Stimulated activated CD8-positive, alpha-beta memory T cell treated with anti-CD3 and anti-CD28 coated beads, Interleukin-4, amount 100 ng/mL, for 4 hours (primary cell): Measurements from ENCODE around the gene FEV.

Experiments used
- DNase-seq, 2 donors: peaks; one replicate each; pipeline ENCODE4 v3.0.0-alpha.2; 2020; ENCODE audit warnings: low read depth in 2 of 2, low spot score in 1 of 2

The FEV gene

GRCh38 chr2:218985021-218985324, at the start of gene FEV:
TSS of gene FEV (minus strand) at chr2:218985184. CDS start at chr2:218985075, 109 bp downstream.
- DNase-seq = no peak

GRCh38 chr2:219032051-219032745, 47.2 kb upstream of the FEV start:
- no peak for DNase-seq

- DNase-seq = no peak
Observed at GRCh38 chr2:219031005-219031738, 46.2 kb upstream of the FEV start.

- DNase-seq = no peak
Observed at GRCh38 chr2:219030177-219030940, 45.4 kb upstream of the FEV start.

- peak; percentile 43 to 65 for DNase-seq
Observed at GRCh38 chr2:219029829-219030165, 44.8 kb upstream of the FEV start.

- DNase-seq = no peak
Observed at GRCh38 chr2:219028996-219029828, 44.2 kb upstream of the FEV start.

- no peak for DNase-seq
Observed at GRCh38 chr2:219028141-219028540, 43.2 kb upstream of the FEV start.

GRCh38 chr2:219027511-219028055, 42.6 kb upstream of the FEV start:
- DNase-seq = no peak

GRCh38 chr2:219026946-219027345, 42.0 kb upstream of the FEV start:
- DNase-seq = no peak

GRCh38 chr2:219025637-219026585, 40.9 kb upstream of the FEV start:
- DNase-seq = no peak

GRCh38 chr2:219024059-219024458, 39.1 kb upstream of the FEV start:
- DNase-seq = no peak

GRCh38 chr2:219023045-219023605, 38.1 kb upstream of the FEV start:
- DNase-seq = no peak

- DNase-seq = no peak
Observed at GRCh38 chr2:219022616-219023015, 37.6 kb upstream of the FEV start.

GRCh38 chr2:219022041-219022440, 37.1 kb upstream of the FEV start:
- DNase-seq = no peak

- DNase-seq = no peak
Observed at GRCh38 chr2:219021591-219021990, 36.6 kb upstream of the FEV start.

GRCh38 chr2:219020604-219021365, 35.8 kb upstream of the FEV start:
- no peak for DNase-seq

GRCh38 chr2:219019436-219019835, 34.5 kb upstream of the FEV start:
- DNase-seq = no peak

GRCh38 chr2:219018726-219019125, 33.7 kb upstream of the FEV start:
- no peak for DNase-seq

GRCh38 chr2:219018286-219018685, 33.3 kb upstream of the FEV start:
- no peak for DNase-seq
